Femur (tissue), 1 donor: ENCODE results near the gene CD7.
A peak's percentile ranks its signal among the peaks of the same experiment; 100 is the strongest.
"Not testable (repeated sequence)": the region's sequence is repeated elsewhere in the genome, so short reads cannot be mapped to it uniquely, and the experiment has no call there.

Experiments used
- DNase-seq: peaks from one replicate; pipeline ENCODE4 v3.0.0-alpha.2; 2017

CD7 gene

GRCh38 chr17:82317394-82318168 lies at the start of gene CD7:
Gene CD7, minus strand, starts transcription at chr17:82317608. Its CDS starts 113 bp downstream, at chr17:82317495.
- DNase-seq = no peak

GRCh38 chr17:82366749-82367148 lies 49.3 kb upstream of the CD7 start:
- no peak for DNase-seq

- no peak for DNase-seq
Measured at GRCh38 chr17:82365606-82366295, 48.3 kb upstream of the CD7 start.

GRCh38 chr17:82361885-82362633 lies 44.7 kb upstream of the CD7 start:
- no peak for DNase-seq

- DNase-seq = not testable (repeated sequence)
Measured at GRCh38 chr17:82359451-82360074, 42.2 kb upstream of the CD7 start.

GRCh38 chr17:82358465-82359350 lies 41.3 kb upstream of the CD7 start, which contains the start of gene TEX19:
Gene TEX19, plus strand, starts transcription at chr17:82359247. Its CDS starts 2,904 bp downstream, at chr17:82362151.
- DNase-seq = no peak

GRCh38 chr17:82357394-82357793 lies 40.0 kb upstream of the CD7 start:
- DNase-seq = no peak

- no peak for DNase-seq
Measured at GRCh38 chr17:82356845-82357355, 39.5 kb upstream of the CD7 start.

GRCh38 chr17:82355770-82356427 lies 38.5 kb upstream of the CD7 start:
- peak; percentile 60 for DNase-seq

GRCh38 chr17:82354804-82355308 lies 37.4 kb upstream of the CD7 start:
- no peak for DNase-seq

- DNase-seq = no peak
Measured at GRCh38 chr17:82353484-82353883, 36.1 kb upstream of the CD7 start.

GRCh38 chr17:82351713-82352488 lies 34.5 kb upstream of the CD7 start:
- peak; percentile 90 for DNase-seq

- DNase-seq = no peak
Measured at GRCh38 chr17:82351254-82351712, 33.9 kb upstream of the CD7 start.

GRCh38 chr17:82350182-82351030 lies 33.0 kb upstream of the CD7 start:
- DNase-seq = no peak

- DNase-seq = peak; percentile 59
Measured at GRCh38 chr17:82349287-82349701, 31.9 kb upstream of the CD7 start.

GRCh38 chr17:82348866-82349265 lies 31.5 kb upstream of the CD7 start:
- no peak for DNase-seq

GRCh38 chr17:82348434-82348833 lies 31.0 kb upstream of the CD7 start:
- no peak for DNase-seq

GRCh38 chr17:82347994-82348393 lies 30.6 kb upstream of the CD7 start:
- DNase-seq = not testable (repeated sequence)
